GM21737 (cell line): ENCODE measurements around the gene SLCO2A1.

Experiments
- ATAC-seq: cut with Tn5 transposase; IDR thresholded peaks from one replicate; pipeline ENCODE4 v1.9.1; 2021; ENCODE audit warnings: mild to moderate bottlenecking, moderate library complexity; ENCODE audit not compliant: unreplicated experiment

SLCO2A1 gene

DNA sequence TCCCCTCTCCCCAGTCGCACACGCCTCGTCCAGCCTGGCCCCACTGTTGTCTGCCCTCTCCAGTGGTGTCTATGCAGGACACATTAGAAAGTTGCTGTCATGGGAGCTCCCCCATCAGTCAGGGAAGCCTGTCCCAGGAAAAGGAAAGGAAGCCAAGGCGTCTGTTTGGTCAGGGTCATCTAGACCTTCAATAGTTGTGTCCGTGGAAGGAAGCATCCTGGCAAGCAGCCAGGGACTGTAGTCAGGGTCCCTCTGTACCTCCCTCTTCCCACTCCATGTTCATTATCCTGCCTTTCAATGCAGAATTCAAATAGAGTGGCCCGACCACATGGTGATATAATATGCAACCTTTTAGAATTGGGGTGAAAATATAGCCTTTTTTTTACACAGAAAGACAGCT is 73.4 kb downstream of the SLCO2A1 start:
- ATAC-seq: no peak

DNA sequence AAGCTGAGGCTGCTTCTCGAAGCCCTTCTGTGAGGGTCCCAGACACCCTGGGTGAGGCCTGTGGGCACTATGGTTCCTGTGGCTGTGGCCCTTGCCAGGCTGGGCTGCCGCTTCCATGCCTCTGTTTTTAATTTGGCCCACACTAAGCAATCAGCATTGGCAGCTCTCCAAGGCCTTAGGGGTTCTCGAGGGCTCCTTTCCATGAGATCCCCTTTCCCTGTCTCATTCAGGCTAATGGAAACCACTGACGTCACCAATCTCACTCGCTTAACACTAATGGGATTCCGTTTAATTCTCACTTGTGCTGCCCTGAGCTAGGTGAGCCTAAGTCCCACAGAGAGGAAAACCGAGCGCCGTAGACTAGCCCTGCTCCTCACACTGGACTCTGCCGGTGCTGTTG is 73.8 kb downstream of the SLCO2A1 start:
- no peak for ATAC-seq

DNA sequence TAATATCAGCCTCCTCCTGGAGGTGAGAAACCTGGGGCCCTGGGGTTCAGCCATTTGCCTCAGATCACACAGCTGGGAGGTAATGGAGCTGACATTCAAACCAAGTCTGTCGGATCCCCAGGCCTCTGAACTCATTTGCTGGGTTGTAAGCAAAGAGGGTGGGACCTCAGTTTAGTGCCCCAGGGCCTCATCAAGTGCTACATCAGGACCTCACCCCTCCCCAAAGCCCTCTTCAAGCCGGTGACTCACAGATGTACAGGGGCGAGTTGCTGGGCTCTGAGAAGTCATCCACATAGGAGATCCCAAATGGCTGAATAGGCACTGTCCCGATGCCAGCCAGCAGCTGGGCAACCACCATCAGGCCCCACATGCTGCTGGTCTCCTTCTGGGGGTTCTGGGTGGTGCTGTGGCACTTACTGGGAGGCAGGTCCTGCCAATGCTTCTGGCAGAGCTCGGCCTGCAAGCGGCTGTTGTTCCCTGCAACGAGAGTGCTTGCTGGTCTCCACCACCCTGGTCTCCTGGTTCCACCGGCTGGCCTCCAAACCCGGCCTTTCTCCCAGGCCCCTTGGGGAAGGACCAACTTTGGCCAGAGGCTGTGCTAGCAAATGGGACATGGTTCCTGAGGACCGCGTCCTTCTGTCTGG is 74.9 kb downstream of the SLCO2A1 start:
- ATAC-seq: no peak

DNA sequence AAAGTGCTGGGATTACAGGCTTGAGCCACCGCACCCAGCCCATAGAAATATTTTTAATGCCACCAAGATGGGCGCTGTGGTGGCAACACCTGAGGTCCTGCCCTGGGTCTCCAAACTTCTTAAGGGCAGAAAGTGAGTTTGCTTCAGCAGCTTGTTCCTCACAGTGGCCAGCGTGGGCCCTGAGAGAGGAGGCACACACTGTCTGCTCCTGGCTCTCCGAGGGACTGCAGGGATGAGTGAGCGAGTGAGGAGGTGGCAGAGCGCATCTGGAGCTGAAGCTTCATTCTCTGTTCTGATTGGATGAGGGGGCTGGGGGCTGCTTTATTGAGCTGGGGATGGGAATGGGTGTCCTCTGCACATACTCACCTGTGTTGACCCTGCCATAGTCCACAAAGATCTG is 76.4 kb downstream of the SLCO2A1 start:
- ATAC-seq: no peak

DNA sequence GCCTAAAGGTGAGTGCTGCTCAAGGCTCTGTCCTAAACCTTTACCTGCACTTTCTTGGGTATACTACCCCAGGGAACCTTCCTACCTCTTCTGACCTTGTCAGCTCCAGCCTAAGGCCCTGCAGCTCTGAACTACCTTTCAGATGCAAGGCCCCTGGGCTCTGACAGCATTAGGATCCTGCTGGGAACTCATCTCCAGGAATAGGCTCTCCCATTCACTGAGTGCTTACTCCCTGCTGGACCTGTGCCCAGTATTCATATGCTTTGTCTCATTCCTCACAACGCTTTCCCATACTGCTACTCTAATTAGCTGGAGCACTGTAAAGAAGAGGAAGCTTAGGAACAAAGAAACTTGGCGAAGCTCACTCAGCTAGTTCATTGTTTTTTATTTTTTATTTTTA is 80.3 kb downstream of the SLCO2A1 start:
- no peak for ATAC-seq

DNA sequence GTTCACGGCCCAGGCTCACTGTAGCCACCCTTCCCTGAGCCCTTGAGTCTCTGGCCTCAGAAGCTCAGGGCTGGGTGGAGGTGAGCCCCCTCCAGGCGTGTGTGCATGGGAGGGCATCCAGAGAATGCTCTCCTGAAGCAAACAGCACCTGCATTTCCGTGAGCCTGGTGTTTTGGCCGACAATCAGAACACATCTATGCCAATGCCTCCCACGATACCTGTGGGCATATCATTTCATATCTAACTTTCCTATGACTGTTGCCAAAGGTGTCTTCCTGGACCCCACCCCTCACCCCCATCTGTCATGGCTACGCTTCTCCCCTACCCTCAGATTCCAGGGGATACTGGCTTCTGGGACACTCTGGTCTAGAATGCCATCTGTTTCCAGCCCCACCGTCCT is 80.7 kb downstream of the SLCO2A1 start:
- ATAC-seq: no peak

DNA sequence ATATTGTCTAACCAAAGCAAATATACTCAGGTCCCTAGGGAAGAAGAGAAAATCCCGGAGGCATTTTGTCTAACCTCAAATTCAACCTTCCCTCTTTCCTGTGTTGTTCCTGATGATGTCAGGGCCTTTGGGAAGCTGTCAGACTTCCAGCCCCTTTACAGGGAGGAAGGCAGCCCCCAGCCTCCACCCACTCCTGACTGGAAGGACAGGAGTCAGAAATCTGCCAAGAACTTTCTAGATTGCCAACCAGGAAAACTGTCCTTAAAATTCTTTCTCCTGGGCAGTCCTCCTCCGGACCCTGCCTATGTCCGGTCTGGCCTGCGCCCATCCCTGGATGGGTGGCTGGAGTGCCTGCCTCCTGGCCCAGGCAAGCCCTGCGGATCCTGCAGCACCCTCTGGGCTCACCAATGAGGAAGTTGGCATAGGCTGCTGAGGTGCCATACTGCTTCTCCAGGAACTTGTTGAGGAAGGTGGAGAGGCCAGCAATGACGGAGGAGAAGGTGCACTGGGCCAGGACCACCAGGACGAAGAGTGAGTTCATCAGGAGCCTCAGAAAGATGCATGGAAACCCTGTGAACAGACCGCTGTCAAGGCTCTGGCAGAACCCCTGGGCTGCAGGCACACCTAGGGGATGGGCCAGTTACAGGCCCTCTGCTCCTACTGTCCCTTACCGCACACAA is 81.5 kb downstream of the SLCO2A1 start:
- ATAC-seq: no peak

DNA sequence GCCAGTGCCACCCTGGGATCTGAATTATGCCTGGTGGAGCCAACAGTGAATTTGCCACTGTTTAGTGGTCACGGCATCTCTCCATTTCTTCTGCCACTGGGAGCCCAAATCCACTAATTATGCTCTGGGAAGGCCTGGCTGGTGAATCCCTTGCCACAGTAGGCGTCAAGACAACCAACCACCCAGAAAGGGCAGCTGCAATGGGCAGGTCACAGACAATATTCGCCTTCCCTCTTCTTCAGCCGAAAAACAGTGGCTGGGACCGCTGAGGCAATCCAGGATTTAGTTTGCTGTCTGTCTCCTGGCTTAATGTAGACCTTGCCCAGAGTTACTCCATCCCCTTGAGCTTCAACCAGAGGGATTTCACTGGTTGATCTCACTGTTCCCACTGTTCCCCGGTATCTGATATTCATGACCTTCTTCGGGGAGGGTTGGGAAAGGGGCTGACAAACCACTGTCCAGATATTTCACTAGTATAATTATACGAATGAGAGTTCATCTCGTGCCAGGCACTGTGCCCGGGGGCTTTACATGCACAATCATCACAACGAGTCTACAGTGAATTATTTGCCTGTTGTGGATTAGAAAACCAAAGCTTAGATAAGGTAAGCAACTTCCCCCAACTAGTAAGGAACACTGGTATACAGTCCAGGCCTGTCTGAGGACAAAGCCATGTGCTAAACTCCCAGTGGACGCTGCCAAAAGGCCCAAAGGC is 84.2 kb downstream of the SLCO2A1 start:
- no peak for ATAC-seq

DNA sequence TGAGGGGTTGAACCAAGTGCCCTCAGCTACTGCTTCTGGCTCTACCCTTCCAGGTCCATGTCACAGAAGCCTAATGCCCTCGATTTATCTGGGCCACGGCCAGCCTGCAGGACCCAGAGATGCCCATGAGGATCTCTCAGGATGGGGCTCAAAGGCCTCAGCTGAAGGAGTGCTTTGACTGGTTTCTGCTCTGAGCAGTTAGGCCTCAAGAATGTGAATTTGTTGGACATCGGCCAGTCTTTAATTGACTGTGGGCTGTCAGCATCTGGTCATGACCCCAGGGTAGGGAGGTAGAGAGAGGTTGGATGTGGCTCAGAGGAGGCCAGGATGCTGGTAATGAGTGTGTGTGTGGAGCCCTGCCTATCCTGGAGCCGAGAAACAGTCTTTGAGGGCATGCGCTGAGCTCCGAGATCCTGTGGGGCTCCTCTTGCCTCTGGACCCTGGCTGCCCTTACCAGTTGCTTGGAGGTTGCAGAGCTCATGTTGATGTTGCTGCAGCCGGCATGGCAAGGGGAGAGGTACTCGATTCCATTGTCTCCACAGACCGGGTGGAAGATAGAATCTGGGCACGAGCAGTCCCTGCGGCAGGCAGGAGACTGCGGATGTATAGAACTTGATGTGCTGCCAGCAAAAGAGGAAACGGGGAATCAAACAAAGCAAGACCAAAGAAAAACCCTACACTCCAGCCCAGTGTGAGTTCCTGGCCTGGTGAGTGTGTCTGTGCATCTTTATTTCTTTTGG is 84.9 kb downstream of the SLCO2A1 start:
- no peak for ATAC-seq

DNA sequence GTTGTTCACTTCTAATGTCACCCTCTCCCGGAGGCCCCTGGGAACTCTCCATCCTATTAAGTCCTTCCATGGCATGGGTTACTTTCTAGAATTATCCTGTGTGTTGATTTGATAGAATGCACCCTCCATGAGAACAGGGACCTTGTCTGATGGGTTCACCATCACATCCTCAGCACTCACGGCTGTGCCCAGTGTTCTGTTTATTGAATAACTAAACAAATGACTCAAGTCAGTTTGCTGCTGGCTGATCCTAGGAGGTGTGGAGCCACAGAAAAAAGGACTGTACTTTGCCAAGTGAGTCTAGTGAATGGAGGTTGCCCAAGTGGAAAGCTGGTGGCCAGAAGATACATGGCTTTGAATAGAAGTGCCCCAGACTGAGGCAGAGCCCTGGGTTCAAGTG is 85.5 kb downstream of the SLCO2A1 start:
- no peak for ATAC-seq

DNA sequence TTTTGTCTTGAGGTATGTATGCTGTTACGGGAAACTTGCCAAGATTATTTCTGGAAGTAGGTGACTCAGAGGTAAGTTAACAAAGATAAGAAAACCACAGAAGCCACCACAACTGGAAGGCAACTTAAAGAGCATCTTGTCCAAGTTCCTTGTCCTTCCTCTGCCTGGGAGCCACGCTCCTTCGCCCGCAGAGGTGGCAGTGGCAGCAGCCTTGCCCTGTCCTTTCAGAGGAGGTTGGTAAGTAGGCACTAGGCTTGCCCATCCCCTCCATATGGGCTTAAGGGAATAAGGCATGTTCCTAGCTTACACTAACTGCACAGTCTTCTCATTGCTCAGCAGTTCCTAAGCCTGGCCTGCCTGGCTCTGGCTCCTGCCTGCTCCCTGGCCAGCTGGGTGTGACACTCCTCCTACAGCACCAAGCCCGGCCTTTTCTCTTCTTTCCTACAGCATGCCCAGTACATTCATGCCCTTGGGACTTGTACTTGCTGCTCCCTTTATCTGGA is 86.0 kb downstream of the SLCO2A1 start:
- no peak for ATAC-seq

DNA sequence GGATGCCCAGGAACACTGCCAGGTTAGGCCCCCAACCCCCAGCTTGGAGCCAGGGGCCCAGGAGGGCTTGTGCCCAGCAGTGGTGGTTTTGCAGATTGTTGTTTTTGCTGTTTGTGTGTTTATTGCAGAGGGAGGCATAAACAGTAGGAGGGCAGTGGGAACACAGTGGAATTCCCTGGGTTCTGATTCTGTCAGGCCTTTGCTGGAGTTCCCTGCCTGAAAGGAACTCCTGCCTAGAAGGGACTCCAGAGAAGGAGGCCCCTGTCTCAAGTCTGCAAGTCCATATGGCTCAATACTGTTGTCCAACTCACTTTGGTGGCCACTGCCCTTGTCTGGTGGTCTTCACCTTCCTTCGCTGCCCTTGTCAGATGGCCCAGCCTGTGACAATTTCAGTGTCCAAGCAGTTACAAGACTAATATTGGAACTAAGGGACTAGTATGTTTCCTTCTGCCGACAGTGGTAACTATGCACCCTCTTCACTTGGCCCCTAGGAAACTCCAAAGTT is 86.6 kb downstream of the SLCO2A1 start:
- no peak for ATAC-seq

DNA sequence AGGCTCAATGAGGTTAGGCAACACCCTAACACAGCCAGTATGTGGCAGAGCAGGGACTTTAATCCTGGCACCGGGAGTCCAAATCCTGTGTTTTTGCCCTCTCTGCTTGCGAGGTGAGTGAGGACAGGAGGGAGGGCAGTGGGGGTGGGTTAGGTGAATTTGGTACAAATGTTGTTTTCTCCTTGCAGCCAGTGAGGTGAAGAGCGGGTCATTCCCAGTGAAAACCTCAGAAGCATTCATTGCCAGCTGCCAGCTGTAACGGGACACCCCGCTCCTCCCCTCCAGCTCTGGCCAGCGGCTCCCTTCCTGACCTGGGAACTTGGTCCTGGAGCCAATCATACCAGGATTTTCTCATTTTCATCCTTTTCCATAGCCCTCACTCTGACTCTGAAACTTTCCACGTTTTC is 88.3 kb downstream of the SLCO2A1 start:
- no peak for ATAC-seq

GRCh38 chr3:133940536-133940935 is 89.2 kb downstream of the SLCO2A1 start:
- no peak for ATAC-seq

GRCh38 chr3:133939463-133939835 is 90.3 kb downstream of the SLCO2A1 start:
- ATAC-seq: no peak

- no peak for ATAC-seq
These were observed 90.8 kb downstream of the SLCO2A1 start for GRCh38 chr3:133938770-133939462.

- ATAC-seq: no peak
These were observed 91.7 kb downstream of the SLCO2A1 start for GRCh38 chr3:133937756-133938601.

GRCh38 chr3:133937061-133937686 is 92.6 kb downstream of the SLCO2A1 start:
- no peak for ATAC-seq
